Activated T-cell treated with anti-CD3 and anti-CD28 coated beads, Interleukin-2, amount 50 U/mL, for 1 hour (primary cell): ENCODE measurements around the gene GPR15LG.
"Not testable (repeated sequence)": the region's sequence is repeated elsewhere in the genome, so short reads cannot be mapped to it uniquely, and the experiment has no call there.

Experiments used
- DNase-seq: peaks from one replicate; pipeline ENCODE4 v3.0.0-alpha.2; 2020

Gene GPR15LG

DNA sequence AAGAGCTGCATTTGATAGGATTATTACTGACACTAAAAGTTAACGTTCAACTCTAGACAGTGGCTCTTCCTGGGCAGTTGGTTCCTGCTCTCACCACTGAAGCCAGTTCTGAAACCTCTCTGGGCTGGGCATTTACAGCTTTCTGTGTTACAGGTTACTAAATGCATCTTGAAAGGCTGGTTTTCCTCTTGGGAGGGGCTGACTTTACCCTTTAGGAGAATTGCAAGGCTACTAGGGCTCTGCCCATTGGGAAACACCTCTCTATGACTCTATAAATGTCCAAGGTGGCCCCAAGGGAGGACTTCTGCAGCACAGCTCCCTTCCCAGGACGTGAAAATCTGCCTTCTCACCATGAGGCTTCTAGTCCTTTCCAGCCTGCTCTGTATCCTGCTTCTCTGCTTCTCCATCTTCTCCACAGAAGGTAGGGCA is at the start of gene GPR15LG:
GPR15LG (plus strand) TSS at position 301 of the 429 bp plus-strand sequence; CDS start at position 352, 51 bp downstream.
- no peak for DNase-seq

DNA sequence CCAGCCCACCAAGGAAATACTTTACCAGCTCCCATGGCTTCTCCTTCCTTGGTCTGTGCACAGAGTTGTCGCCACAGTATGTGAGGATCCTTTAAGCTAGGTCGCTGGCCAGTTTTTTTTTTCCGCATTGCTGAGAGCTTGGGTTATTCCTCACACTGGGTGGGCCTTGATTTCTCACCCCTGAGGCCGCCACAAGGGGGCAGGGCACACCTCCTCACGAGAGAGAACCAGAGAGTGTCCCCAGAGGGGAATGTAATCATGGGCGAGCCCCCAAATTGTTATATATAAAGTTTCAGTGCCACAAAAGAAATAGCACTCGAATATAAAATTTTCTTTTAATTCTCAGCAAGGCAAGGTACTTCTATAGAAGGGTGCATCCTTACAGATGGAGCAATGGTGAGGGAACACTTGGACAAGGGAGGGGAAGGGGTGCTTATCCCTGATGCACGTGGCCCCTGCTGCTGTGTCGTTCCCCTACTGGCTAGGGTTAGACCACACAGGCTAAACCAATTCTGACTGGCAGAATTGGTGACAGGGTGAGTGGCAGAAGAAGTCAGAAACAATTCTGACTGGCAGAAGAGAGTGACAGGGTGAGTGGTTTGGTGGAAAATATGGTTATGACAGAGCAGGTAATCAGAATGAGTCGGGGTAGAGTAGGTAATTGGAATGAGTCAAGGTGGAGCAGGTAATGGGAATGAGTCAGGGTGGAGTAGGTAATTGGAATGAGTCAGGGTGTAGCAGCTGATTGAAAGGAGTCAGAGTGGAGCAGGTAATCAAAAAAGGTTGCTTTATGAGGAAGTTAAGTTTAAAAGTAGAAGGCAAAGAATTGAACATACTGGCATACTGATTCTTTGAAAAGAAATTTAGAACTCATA is 47.5 kb upstream of the GPR15LG start:
- DNase-seq, result not testable (repeated sequence)

DNA sequence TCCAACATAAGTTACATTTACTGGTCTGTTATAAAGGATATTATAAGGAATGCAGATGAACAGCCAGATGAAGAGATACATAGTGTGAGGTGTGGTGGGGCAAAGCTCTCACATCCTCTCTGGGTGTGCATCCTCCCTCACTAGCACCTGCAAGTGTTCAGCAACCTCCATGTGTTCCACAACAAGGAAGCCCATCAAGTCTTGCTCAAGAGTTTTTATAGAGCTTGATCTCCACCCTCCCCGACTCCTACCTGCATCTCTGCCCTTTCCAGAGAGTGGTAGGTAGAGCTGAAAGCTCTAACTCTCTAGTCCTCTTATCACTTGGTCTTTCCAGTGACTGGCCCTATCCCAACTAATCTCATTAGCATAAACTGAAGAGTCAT is 46.8 kb upstream of the GPR15LG start:
- no peak for DNase-seq

DNA sequence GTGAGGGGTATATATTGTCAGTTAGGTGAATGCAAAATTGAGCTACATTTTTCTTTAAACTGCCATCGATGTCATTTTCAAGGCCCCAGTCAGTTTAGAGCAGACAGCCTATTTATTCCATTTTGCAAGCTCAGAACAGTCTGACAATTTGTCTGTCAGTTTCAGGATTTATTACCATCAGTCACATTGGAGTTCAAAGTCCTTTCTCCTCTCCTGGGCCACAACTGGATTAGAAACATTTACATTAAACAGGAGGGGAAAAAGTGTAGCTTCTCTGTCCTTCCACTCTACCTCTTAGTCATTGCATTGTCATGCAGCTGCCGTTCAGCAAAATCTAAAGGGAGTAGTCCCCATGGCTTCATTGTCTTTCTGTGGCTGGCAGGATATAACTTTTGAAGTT is 37.8 kb upstream of the GPR15LG start:
- no peak for DNase-seq

DNA sequence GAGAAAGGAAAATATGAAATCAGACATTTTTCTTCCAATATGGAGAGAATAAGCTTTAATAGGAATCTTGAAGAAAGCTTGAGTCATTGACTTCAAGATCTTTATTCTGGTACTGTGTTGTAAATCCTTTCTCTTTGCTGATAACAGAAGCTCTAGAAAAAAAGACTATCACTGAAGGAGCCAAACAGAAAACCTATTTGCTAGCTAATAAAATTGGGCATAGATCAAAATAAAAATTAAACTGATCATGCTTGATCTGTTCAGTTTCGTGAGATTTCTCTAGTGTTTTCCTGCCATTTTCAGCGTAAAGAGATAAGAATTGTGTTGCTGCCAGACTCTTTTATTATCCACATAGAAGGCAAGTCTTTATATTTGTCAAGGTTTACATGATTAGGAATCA is 35.8 kb upstream of the GPR15LG start:
- no peak for DNase-seq

DNA sequence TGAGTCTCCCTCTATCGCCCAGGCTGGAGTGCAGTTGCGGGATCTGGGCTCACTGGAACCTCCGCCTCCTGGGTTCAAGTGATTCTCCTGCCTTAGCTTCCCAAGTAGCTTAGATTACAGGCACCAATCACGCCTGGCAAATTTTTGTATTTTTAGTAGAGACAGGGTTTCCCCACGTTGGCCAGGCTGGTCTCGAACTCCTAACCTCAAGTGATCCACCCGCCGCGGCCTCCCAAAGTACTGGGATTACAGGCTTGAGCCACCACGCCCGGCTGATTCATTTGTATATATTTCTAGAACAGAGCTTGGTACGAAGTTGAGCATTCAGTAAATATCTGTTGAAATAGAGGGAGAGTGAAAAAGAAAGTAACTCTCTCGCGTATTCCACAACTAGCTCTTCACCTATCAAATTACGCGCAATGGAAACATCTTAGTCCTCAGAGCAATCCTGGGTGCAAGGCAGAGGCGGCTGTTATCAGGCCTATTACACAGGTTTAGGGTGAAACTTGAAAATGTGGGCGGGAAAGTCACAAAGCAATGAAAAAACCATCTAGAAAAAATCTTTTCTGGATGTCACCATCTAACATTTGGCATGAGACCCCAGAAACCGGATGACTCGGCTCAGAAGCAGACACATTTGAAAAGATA is 35.0 kb upstream of the GPR15LG start:
- peak; percentile 47 for DNase-seq

DNA sequence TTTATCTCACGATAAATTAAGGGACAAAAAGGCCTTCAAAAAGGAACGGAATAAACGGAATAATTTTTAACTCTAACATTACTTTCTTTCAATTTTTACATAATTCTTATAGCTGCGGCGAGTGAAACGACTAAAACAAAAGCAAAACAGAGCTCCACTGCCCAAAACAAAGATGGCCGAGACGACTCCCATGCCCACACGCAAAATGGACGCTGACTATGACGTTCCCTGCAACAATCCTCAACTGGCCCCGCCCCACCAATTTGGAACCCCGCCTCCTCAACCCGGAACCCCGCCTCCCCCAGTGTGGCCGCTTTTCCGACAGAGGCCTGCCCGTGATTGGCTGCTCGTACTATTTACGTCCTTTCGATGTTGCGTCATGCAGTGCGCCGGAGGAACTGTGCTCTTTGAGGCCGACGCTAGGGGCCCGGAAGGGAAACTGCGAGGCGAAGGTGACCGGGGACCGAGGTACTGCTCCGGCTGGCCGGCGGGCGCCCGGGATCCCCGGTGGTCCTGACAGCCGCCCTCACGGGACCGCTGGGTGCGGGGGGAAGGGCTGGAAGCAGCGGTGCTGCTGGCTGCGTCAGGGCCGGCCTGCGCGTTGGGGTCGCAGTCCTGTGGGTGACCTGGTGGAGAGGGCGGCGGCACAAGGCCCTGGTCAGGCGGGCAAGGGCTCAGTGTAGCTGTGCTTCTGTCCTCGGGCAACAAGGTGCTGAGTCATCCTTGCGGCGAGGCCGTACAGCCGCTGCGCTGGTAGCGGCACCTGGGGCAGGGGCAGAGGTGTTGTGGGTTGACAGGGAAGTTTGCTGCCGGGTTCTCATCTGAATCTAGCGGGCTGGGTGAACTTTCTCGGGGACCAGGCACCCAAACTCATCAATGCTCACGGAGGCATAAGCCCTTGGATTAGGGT is 34.2 kb upstream of the GPR15LG start, which contains the start of gene GHITM:
GHITM (plus strand) TSS at position 384 of the 910 bp plus-strand sequence. CDS start 1,992 bp downstream, outside the sequence.
- DNase-seq, result peak; percentile 100

DNA sequence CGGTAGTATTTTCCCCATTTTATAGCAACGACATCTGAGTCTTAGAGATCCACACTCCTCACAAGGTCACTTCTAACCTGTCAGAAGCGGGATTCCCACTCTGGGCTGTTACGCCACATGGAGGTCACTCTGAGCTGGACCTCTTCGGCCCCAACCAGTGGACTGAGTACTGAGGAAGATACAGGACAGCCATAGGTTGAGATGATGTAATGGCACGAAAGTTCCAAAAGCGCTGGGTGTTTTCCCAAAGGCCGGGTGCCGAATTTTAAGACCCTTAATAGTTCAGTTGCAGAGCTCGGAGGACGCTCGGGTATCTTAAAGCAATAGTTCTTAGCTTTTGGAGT is 33.6 kb upstream of the GPR15LG start:
- DNase-seq, result no peak

DNA sequence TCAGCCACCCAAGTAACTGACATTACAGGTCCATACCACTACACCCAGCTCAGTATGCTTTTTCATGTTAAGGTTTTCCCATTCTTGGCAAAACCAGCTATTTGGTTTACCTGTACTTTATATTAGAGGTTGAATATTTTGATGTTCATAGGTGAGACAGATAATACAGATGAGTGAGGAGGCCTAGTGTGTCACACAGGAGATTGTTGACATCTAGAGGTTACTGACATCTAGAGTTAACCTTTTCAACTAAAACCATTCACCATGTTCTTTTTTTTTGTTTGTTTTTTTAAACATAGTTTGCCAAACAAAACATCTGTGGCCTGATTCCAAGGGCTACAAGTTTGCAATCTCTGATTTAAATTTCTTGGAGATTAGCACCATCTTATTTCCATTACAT is 26.3 kb upstream of the GPR15LG start:
- no peak for DNase-seq

DNA sequence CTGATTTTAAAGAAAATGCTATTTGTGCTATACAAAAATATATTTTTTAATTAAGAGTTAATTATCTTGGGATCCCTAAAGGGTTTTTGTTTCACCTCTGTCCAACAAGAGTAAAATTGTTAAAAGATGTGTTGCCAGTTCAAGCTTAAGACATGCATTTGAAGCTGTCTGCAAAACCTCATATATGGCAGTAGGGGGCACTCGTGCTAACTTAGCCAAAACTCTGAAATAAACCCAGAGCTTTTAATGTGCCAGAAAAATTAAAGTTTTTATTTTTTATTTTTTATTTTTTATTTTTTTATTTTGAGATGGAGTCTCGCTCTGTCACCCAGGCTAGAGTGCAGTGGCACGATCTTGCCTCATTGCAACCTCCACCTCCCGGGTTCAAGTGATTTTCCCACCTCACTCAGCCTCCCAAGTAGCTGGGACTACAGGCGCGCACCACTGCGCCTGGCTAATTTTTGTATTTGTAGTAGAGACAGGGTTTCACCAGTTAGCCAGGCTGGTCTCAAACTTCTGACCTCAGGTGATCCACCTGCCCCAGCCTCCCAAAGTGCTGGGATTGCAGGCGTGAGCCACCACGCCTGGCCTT is 25.5 kb upstream of the GPR15LG start:
- DNase-seq, result not testable (repeated sequence)

DNA sequence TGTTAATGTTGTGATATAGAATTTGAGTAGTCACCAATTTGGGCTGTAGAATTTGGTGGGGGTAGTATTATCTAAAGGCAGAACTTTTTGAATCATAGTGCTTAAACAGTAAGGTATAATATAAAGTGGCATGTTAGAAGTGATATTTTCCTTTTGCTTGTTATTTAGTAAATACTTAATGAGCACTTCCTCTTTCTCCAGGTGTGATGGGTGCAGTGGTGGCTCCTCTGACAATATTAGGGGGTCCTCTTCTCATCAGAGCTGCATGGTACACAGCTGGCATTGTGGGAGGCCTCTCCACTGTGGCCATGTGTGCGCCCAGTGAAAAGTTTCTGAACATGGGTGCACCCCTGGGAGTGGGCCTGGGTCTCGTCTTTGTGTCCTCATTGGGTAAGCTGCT is 23.7 kb upstream of the GPR15LG start:
- DNase-seq, result no peak

DNA sequence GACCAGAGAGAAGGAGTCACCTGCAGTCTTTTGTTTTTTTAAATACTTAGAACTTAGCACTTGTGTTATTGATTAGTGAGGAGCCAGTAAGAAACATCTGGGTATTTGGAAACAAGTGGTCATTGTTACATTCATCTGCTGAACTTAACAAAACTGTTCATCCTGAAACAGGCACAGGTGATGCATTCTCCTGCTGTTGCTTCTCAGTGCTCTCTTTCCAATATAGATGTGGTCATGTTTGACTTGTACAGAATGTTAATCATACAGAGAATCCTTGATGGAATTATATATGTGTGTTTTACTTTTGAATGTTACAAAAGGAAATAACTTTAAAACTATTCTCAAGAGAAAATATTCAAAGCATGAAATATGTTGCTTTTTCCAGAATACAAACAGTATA is 20.8 kb upstream of the GPR15LG start:
- DNase-seq, result no peak

DNA sequence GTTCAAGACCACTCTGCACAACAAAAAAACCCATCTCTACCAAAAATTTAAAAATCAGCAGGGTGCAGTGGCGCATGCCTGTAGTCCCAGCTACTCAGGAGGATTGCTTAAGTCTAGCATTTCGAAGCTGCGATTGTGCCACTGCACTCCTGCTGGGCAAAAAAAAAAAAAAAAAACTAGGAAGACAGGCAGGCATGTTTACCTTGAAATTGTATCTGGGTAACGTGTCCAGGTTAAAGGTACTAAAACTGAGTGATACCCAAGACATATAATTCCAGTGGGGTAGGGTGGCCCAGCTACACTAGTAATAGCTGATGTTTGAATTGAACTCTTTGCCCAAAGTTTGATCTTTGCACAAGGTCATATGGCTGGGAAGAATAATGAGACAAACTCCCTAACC is 18.1 kb upstream of the GPR15LG start:
- DNase-seq, result no peak

DNA sequence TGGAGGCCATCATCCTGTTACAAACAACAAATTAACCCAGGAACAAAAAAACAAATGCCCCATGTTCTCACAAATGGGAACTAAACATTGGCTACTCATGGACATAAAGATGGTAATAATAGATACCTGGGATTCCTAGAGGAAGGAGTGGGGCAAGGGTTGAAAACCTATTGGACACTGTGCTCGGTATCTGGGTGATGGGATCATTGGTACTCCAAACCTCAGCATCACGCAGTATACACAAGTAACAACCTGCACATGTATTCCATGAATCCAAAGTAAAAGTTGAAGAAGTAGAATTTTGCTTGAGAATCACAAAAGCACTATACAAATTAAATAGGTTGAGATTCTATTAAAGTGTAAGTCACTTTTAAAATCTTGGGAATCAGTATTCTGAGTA is 17.6 kb upstream of the GPR15LG start:
- no peak for DNase-seq

DNA sequence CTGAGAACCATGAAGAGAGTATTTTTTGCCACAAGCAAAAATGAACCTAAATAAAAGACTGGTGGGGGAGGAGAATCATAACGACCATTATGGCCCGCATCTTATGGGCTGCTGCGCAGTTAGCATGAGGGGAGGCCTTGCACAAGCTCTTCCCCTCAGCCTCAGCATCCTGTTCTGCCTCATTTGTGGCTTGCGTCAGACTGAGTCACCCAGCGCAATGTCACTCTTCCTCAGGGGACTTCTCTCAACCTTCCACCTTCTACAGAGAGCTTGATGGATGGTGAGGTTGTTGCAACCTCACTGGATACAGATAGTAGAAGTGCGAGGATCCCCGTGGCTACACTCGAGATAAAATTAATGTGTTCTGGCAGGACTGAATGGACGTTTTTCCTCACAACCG is 16.8 kb upstream of the GPR15LG start:
- peak; percentile 49 for DNase-seq

DNA sequence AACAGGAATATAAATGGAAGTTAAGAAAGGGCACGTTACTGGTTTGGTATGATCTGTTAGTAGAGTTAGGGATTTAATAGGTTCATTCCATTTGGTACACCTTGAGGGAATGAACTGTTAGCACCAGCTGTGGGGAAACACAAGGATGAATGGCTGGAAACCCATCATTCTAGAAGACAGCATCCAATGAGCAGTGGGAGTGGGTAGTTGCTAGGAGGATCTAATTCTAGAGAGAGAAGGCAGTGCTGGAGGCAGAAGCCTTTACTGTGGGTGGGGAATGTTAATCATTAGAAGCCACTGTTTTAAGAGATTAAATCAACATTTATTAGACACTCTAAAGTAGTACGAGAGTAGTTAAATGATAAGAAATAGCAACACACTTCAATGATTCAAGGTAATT is 15.5 kb upstream of the GPR15LG start:
- DNase-seq, result no peak

DNA sequence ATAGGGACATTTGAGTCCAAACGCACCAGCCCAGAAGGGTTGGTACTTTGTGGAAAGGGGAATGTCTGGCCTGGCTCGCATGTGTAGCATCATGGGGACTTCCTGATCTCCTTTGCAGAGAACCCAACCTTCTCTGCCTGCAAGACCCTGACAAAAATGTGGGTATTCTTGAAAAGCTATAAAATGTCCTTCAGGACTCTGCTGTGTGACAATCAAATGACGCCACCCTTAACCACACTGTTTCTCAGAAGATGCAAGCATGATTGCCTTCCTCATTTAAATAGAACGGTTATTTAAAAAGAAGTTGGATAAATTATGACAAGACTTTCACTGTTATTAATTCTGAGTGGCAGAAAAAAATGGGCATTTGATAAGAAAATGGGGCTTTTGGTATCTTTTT is 15.1 kb upstream of the GPR15LG start:
- no peak for DNase-seq

DNA sequence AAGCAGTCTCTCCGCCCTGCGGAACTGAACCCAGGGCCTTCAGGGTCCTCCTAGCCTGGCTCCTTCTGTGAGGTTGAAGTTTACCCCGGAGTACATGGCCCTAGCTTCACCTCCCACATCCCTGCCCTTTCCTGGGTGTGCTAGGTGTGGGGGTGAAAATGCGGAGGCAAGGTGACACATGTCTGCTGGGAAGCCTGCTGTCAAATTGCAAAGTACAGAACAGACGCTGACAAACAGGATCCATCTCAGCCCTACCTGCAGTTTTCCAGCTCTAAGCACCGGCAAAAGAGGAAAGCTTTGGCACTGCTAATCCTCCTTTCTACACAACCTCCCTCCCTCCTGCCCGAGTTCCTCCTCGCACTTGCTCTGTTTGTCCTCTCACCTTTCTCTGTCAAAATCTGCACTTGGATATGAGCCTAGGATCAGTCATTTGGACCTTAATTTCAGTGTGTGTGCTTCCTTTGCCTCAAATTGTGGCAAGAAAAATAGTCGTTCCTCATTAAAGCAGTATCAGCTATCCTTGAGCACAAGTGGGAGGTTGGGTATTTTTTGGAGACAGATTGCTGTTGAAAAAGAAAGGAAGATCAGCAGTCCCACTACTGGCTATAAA is 14.4 kb upstream of the GPR15LG start:
- DNase-seq, result no peak

DNA sequence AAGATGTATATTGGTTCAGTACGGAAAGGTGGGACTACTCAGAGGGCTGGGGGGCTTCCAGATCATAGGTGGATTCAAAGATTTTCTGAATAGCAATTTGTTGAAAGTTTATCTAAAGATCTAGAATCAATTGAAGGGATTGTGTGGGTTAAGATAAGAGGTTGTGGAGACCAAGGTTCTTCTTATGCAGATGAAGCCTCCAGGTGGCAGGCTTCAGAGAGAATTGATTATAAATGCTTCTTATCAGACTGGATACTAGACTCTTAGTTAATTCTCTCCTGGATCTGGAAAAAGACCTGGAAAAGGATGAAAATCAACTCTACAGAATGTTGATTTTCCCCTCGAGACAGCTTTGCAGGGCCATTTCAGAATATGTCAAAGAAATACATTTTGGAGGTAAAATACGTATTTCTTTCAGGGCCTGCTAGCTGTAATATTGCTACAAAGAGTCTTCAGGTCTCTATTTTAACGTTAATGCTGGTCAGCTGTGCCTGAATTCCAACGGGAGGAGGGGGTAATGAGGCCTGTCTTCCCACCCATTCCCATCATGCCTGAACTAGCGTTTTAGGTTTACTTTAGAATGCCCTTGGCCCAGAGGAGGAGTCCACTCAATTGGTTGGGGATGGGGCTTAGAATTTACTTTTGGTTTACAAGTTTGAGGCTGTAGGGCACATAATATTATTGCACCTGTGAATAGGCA is 12.8 kb upstream of the GPR15LG start:
- DNase-seq, result no peak

DNA sequence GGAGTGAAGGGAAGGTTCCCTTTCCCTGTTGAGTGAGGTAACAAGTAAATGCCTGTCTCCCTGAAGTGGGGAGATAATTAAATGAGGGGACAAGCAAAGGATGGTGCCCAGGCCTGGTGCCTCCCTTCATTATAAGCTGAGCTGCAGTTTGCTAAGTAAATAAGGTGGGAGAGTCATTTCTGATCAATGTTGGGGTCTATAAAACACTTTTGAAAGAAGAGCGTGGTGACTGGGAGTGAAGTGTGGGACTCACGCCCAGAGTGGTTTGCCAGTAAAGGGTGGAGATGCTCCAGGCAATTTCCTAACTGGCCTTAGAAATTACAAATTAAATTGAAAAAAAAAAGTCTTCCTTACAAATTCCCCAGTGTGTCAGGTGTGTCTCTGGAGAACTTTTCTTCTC is 9.6 kb upstream of the GPR15LG start:
- DNase-seq, result no peak

DNA sequence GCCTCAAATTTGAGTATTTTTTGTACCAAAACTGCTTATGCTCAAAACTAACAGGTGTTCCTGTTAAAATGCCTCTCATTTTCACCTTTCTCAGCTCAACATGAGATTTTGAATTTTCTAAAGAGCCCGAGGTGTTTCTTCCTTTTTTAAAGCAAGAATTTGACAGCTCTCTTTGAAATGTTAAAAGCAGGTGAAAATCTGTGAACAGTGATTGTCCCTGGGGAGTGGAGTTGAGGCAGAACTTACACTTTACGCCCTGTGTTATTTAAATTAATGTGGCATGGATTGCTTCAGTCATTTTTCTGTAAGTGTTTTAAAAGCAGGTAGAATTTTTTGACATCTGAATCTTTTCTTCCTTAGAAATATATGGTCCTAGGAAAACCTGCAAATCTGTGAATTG is 9.2 kb upstream of the GPR15LG start:
- no peak for DNase-seq
